GM18907 (cell line): Measurements from ENCODE around the gene ADAMTS10.
"Not testable (repeated sequence)": the region's sequence is repeated elsewhere in the genome, so short reads cannot be mapped to it uniquely, and the experiment has no call there.

Experiments used
- ATAC-seq: cut with Tn5 transposase; IDR thresholded peaks from one replicate; pipeline ENCODE4 v1.9.1; 2021; ENCODE audit warnings: mild to moderate bottlenecking, moderate library complexity; ENCODE audit not compliant: unreplicated experiment

The ADAMTS10 gene

DNA sequence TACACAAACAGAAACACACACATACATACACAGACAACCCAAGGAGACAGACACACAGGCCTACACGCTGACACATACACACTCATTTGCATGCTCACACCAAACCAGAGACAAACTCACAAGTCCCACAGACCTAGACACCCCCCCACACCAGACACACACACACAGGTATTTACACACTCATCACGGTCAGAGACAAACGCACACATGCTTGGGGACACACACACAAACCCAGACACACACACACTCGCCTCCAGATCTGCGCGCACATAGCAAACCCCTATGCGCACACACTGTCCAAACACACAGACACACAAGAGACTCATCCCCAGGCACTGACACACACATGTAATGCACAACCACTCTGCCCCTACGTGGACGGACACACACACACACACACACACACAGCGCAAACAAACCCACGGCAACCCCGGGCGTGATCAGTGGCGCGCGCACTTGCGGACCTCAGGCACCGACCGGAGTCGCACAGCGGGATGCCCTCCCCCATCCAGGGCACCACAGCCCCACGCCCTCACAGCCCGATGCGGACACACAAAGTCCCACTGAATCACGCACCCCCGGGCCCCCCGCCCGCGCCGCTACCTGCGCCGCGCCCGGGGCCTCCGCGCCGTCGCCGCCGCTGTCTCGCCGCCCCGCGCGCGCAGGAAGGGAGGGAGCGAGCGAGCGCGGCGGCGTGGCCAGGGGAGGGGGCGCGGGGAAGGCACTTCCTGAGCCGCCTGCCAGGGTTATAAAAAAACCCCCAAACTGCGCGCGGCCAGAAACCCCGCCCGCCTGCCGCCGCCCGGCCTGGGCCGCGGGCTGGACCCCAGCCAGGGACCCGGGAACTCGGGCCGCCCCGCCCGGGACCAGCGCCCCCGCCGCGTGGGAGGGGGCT lies at the start of gene ADAMTS10:
TSS of gene ADAMTS10 (minus strand) at position 675 of the 895 bp plus-strand sequence. CDS start 5,005 bp downstream, outside the sequence.
- ATAC-seq = no peak

- no peak for ATAC-seq
Observed at GRCh38 chr19:8659905-8660304, 49.4 kb upstream of the ADAMTS10 start.

DNA sequence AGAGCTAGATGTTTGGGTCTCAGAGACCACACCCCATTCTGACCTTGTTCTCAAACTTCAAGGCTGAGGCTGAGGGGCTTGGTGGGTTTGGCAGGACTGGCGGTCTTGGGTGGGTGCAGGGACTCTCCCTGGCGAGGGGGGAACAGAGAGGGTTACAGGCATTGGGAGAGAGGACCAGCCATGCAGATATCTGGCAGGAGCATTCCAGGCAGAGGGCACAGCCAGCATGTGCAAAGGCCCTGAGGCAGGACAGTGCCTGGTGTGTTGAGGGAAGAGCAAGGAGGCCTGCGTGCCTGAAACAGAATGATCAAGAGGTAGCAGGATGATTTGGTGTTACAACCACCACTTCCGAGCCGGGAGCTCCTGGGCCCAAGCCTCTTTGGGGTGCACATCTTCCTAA lies 47.4 kb upstream of the ADAMTS10 start:
- no peak for ATAC-seq

GRCh38 chr19:8655340-8655709 lies 44.8 kb upstream of the ADAMTS10 start:
- ATAC-seq = no peak

DNA sequence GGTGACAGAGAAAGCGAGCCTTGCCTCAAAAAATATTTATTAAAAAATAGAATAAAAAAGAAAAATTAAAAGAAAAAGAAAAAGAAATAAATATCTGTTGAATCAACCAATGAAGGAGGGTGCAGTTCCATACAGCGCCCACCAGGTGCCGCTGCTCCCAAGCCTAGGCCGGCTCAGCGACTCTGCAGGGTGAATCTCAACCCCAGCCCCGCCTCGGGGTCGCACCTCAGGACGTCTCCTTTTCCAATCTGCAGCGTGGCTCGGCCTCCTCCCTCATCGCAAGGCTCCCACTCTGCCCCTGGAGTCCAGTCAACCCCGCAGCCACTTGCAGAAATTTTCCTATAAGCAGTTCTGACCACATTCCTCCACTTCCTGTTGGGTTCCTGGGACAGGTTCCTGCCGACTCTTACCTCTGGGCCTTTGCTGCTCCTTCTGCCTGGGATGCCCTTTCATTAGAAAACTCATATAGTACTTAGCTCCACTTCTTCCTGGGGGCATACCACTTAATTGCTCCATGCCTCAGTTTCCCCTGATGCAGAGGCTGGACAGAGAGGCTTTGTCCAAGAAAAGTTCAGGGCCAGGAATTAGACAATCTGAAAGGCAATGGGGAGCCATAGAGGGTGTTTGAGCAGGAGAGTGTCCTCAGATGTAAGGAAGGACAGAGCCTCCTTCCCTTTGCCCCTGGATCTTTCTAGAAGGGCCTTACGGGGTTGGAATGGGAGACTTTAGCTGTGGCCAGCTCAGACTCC lies 44.2 kb upstream of the ADAMTS10 start:
- ATAC-seq = no peak

DNA sequence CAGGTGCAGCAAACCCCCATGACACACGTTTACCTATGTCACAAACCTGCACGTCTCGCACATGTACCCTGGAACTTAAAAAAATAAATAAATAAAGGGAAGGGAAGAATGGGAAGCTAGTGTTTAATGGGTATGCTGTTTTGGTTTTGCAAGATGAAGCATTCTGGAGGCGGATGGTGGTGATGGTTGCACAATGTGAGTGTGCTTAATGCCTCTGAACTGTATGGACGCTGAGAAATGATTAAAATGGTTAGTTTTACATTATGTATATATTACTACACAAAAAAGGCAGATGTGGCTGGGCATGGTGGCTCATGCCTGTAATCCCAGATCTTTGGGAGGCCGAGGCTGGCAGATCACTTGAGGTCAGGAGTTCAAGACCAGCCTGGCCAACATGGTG lies 37.7 kb upstream of the ADAMTS10 start:
- no peak for ATAC-seq

GRCh38 chr19:8643860-8644653 lies 33.5 kb upstream of the ADAMTS10 start:
- ATAC-seq = no peak

- no peak for ATAC-seq
Observed at GRCh38 chr19:8642561-8642960, 32.0 kb upstream of the ADAMTS10 start.

GRCh38 chr19:8641908-8642547 lies 31.5 kb upstream of the ADAMTS10 start:
- ATAC-seq = no peak

DNA sequence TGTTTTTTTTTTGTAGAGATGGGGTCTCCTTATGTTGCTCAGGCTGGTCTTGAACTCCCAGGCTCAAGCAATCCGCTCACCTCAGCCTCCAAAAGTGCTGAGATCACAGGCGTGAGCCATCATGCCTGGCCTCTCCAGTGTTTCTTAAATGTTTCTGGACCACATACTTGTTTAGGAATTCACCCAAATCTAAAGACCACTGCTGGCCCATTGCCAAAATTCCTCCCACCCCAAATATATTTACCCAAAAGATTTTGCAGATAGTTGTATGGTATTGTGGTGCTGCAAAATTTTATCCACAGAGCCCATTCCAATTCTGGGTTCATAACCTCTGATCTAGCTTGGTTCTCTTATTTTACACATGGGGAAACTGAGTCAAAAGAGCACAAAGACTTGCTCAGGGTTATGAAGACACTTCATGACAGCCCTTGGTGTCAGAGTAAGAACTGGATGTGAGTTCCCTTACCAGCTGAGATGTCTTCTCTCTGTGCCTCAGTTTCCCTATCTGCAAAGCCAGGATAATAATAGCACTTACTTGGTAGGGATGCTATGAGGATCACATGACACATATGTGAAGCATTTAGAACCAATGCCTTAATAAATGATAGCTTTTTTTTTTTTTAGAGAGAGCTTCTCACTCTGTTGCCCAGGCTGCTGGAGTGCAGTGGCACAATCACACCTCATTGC lies 30.8 kb upstream of the ADAMTS10 start:
- ATAC-seq = no peak

- ATAC-seq = no peak
Observed at GRCh38 chr19:8640402-8641004, 30.0 kb upstream of the ADAMTS10 start.

GRCh38 chr19:8639821-8640401 lies 29.4 kb upstream of the ADAMTS10 start:
- no peak for ATAC-seq

DNA sequence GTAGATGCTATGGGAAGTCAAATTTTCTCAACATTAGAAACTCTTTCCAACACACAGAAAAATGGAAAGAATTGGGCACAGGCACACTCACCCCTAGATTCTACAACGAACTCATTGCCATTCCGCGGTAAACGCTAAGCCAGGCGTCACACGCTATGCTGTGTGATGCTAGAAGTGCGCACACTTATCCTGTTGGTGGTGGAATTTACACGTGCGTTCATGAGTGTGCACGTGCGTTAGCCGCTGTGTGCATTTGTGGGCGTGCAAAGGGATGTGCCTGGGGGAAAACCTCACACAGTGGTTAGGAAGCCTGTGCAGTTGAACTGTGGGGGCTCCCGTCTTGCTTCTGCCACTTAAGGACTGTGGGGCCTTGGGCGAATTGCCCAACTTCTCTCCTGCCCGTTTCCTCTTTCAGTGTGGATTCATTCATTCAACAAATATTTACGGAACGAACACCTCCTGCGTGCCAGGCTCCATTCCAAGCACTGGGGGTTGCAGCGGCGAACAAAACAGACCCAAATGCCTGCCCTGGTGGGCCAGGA lies 27.6 kb upstream of the ADAMTS10 start:
- ATAC-seq = no peak

DNA sequence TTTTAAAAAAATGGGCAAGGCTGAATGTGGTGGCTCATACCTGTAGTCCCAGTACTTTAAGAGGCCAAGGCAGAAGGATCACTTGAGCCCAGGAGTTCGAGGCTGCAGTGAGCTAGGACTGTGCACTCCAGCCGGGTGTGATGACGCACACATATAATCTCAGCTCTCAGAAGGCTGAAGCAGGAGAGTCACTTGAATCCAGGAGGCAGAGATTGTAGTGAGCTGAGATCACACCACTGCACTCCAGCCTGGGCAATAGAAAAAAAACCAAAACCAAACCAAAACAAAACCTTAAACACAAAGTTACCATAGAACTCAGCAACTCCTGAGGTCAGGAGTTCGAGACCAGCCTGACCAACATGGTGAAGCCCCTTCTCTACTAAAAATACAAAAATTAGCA lies 26.6 kb upstream of the ADAMTS10 start:
- ATAC-seq = not testable (repeated sequence)

- no peak for ATAC-seq
Observed at GRCh38 chr19:8635422-8635821, 24.9 kb upstream of the ADAMTS10 start.

DNA sequence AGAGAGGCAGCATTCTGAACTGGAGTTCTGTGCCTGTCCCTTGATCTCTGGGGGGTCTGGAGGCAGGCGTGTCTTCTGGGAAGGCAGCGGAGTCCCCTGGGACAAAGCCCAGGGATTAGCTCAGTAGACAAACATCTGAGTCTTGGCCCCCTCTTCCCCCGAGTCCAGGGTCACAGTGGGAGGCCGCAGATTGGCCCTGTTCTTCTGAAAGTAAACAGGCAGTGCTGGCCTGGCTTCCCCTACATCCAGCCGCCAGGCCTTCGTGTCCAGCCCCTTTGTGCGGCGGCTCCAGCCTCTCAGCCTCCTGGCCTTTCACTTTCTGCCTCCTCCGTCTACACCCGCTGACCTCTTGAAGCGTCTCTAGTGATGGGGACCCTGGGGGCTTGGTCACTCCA lies 20.9 kb upstream of the ADAMTS10 start:
- no peak for ATAC-seq

GRCh38 chr19:8630796-8631424 lies 20.4 kb upstream of the ADAMTS10 start:
- ATAC-seq = no peak

DNA sequence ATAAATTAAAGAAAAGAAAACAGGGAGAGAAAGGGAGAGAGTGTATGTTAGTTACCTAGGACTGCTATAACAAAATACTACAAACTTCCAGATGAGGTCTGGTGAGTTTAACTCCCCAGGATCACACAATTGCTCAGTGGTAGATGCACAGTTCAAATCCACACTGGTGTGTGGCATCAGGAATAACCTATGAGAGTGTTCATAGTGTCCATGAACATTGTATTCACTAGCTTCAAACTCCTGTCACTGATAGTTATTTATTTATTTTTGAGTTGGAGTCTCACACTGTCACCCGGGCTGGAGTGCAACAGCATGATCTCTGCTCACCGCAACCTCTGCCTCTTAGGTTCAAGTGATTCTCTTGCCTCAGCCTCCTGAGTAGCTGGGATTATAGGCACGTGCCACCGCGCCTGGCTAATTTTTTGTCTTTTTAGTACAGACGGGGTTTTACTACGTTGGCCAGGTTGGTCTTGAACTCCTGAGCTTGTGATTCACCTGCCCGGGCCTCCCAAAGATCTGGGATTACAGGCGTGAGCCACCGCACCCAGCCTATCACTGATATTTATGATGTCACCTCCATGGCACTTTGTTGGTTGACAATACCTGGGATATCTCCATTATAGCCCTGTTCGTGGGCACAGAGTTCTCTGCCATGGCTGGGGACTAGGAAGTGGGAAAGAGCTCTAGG lies 19.6 kb upstream of the ADAMTS10 start, which contains the start of gene NFILZ:
TSS of gene NFILZ (plus strand) at position 638 of the 688 bp plus-strand sequence. CDS start 46,133 bp downstream, outside the sequence.
- no peak for ATAC-seq
